GM12878 (cell line): ENCODE data around the gene MTHFD1. TPM values are rescaled to one million over a fixed set of nuclear protein-coding genes. Genes with fewer than 3 reads are reported as not detected.

Experiments used
- CBFB ChIP-seq: IDR thresholded peaks from 2 replicates; pipeline ENCODE4 v1.6.1; 2016; ENCODE audit warnings: antibody characterized with exemption, low read depth
- NRF1 ChIP-seq: conservative IDR thresholded peaks from 2 replicates; pipeline ENCODE4 v1.6.1; 2011; ENCODE audit warnings: mild to moderate bottlenecking, low read depth, low read length, improper control_type of control experiment
- RB1 ChIP-seq: fragments of 450-650 bp; formaldehyde crosslinking; IDR thresholded peaks from 2 replicates; pipeline ENCODE4 v1.6.1; 2017; ENCODE audit warnings: mild to moderate bottlenecking, borderline replicate concordance
- SIX5 ChIP-seq: IDR thresholded peaks from 2 replicates; pipeline ENCODE4 v1.6.1; 2011; ENCODE audit warnings: mild to moderate bottlenecking, low read depth, low read length, moderate library complexity; ENCODE audit not compliant: severe bottlenecking
- TAF1 ChIP-seq: IDR thresholded peaks from 2 replicates; pipeline ENCODE4 v1.6.1; 2011; ENCODE audit warnings: mild to moderate bottlenecking, low read depth, low read length, borderline replicate concordance
- polyA plus RNA-seq, 11 experiments: library from polyadenylated mRNA; depleted of rRNA in 4 of 11; unstranded in 6 of 11; stranded (reverse) in 5 of 11; fragments of >200 nt; fragmentation: Nextera tagmentation in 4 of 11; fragmentation: Illumina TruSeq in 1 of 11; extraction: Ambion mirVana in 4 of 11; extraction: Trizol in 1 of 11; gene quantifications; 1 replicate in 1 of 11; 2 replicates in 10 of 11; pipeline versions ENCODE4 v1.2.1 to v1.2.3, GENCODE V29; 2011 to 2016; ENCODE audit warnings: inconsistent platforms in 2 of 11, missing spikeins in 2 of 11, low read depth in 1 of 11
- total RNA-seq, 4 experiments: library from RNA; depleted of rRNA in 3 of 4; stranded (reverse); fragments of >200 nt in 3 of 4; fragmentation: Illumina TruSeq in 1 of 4; extraction: Trizol in 1 of 4; gene quantifications; 2 replicates each; pipeline versions ENCODE4 v1.2.1 to v1.2.3, GENCODE V29; 2013 to 2021
- TF ChIP-seq, protein P1 (sequence below): fragments of 450-650 bp; IDR thresholded peaks from 2 replicates; pipeline ENCODE4 v1.6.1; 2016; ENCODE audit warnings: mild to moderate bottlenecking, moderate library complexity, borderline replicate concordance
- TF ChIP-seq, protein P2 (sequence below), 3 experiments: IDR thresholded peaks in 2 of 3; conservative IDR thresholded peaks in 1 of 3; 2 replicates each; pipeline ENCODE4 v1.5.1; 2011; ENCODE audit warnings: low read depth in 3 of 3, low read length in 3 of 3, mild to moderate bottlenecking in 3 of 3, control low read depth in 2 of 3, moderate library complexity in 2 of 3, inconsistent platforms in 1 of 3, mixed read lengths in 1 of 3; ENCODE audit not compliant: control insufficient read depth in 2 of 3, insufficient read depth in 1 of 3; ENCODE audit errors: extremely low read depth in 1 of 3

The MTHFD1 gene
- total and polyA plus RNA-seq, 10 of the 15 experiments (the other 5 are each of a cell fraction or from before 2014, with no cell fraction given), result 99.3 to 310 (median 173) TPM

DNA sequence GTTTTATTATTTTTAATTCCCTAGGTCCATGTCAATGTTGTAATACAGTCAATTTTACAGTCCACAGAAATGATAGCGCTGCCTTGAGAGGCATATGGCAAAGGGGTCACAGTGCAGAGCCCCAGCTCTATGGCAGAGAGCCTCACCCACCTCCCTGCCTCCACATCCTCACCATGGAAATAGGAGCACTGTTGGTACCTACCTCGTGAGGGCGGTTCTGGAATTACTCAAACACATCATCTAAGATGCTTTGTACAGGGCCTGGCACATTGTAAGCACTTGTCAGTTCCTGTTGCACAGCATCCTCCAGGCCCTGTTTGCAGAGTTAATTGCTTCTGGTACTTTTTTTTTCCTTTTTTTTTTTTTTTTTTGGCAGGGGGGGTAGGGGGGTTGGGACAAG lies 73.1 kb downstream of the MTHFD1 start (continued):
- TF ChIP-seq, protein P1, sequence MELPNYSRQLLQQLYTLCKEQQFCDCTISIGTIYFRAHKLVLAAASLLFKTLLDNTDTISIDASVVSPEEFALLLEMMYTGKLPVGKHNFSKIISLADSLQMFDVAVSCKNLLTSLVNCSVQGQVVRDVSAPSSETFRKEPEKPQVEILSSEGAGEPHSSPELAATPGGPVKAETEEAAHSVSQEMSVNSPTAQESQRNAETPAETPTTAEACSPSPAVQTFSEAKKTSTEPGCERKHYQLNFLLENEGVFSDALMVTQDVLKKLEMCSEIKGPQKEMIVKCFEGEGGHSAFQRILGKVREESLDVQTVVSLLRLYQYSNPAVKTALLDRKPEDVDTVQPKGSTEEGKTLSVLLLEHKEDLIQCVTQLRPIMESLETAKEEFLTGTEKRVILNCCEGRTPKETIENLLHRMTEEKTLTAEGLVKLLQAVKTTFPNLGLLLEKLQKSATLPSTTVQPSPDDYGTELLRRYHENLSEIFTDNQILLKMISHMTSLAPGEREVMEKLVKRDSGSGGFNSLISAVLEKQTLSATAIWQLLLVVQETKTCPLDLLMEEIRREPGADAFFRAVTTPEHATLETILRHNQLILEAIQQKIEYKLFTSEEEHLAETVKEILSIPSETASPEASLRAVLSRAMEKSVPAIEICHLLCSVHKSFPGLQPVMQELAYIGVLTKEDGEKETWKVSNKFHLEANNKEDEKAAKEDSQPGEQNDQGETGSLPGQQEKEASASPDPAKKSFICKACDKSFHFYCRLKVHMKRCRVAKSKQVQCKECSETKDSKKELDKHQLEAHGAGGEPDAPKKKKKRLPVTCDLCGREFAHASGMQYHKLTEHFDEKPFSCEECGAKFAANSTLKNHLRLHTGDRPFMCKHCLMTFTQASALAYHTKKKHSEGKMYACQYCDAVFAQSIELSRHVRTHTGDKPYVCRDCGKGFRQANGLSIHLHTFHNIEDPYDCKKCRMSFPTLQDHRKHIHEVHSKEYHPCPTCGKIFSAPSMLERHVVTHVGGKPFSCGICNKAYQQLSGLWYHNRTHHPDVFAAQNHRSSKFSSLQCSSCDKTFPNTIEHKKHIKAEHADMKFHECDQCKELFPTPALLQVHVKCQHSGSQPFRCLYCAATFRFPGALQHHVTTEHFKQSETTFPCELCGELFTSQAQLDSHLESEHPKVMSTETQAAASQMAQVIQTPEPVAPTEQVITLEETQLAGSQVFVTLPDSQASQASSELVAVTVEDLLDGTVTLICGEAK, result no peak
- TF ChIP-seq TAF1 (no peak), NRF1 (no peak), CBFB (no peak), RB1 (no peak), SIX5 (no peak)
- TF ChIP-seq, protein P2, sequence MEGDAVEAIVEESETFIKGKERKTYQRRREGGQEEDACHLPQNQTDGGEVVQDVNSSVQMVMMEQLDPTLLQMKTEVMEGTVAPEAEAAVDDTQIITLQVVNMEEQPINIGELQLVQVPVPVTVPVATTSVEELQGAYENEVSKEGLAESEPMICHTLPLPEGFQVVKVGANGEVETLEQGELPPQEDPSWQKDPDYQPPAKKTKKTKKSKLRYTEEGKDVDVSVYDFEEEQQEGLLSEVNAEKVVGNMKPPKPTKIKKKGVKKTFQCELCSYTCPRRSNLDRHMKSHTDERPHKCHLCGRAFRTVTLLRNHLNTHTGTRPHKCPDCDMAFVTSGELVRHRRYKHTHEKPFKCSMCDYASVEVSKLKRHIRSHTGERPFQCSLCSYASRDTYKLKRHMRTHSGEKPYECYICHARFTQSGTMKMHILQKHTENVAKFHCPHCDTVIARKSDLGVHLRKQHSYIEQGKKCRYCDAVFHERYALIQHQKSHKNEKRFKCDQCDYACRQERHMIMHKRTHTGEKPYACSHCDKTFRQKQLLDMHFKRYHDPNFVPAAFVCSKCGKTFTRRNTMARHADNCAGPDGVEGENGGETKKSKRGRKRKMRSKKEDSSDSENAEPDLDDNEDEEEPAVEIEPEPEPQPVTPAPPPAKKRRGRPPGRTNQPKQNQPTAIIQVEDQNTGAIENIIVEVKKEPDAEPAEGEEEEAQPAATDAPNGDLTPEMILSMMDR (IDR thresholded peaks at IDR 0.05 in 2 of 3, conservative IDR thresholded peaks at IDR 0.05 in 1 of 3; ENCODE audit: control insufficient read depth in 2 of 3, extremely low read depth in 1 of 3, insufficient read depth in 1 of 3, low read depth in 3 of 3, low read length in 3 of 3), result no peak
